Neural cell (in vitro differentiated cells): ENCODE measurements around the gene SLC16A12.

ENCODE experiments used
- CTCF ChIP-seq: fragments of 450-650 bp; IDR thresholded peaks from 2 replicates; pipeline ENCODE4 v1.5.1; 2014; ENCODE audit warnings: antibody characterized with exemption, mild to moderate bottlenecking, moderate library complexity; ENCODE audit not compliant: poor library complexity, severe bottlenecking
- POLR2AphosphoS5 ChIP-seq: IDR thresholded peaks from 2 replicates; pipeline ENCODE4 v1.6.1; 2012
- TAF1 ChIP-seq: IDR thresholded peaks from 2 replicates; pipeline ENCODE4 v1.6.1; 2012; ENCODE audit warnings: low read depth

GRCh38 chr10:89482256-89482655, 53.1 kb downstream of the SLC16A12 start:
- TF ChIP-seq CTCF (no peak), TAF1 (no peak), POLR2AphosphoS5 (no peak)
